Keratinocyte (primary cell): ENCODE measurements around the gene ITGA7. TPM values are rescaled to one million over a fixed set of nuclear protein-coding genes. Genes with fewer than 3 reads are reported as not detected.

ENCODE experiments used
- DNase-seq: peaks from one replicate; pipeline ENCODE4 v3.0.0-alpha.2; 2011; ENCODE audit warnings: low read depth, missing footprints, low spot score
- FAIRE-seq: peaks from 2 replicates; lab custom pipeline; 2011; peaks lifted over from hg19 to GRCh38; lab: Jason Lieb, UNC
- H2AFZ ChIP-seq: 2 replicates; pipeline ENCODE4 v1.6.0; 2012; ENCODE audit warnings: low read length, control low read depth, inconsistent platforms; ENCODE audit not compliant: control insufficient read depth
- H3K27ac ChIP-seq: 2 replicates; pipeline ENCODE4 v1.5.1; 2011; ENCODE audit warnings: low read length; ENCODE audit not compliant: control insufficient read depth, insufficient read depth
- H3K27me3 ChIP-seq: 3 replicates; pipeline ENCODE4 v1.6.0; 2011; ENCODE audit warnings: low read length; ENCODE audit not compliant: control insufficient read depth, insufficient read depth; ENCODE audit errors: extremely low read depth
- H3K36me3 ChIP-seq, 2 experiments: 2 replicates in 1 of 2; 3 replicates in 1 of 2; pipeline ENCODE4 v1.5.1; 2011; ENCODE audit warnings: low read length in 2 of 2, mild to moderate bottlenecking in 1 of 2; ENCODE audit not compliant: control insufficient read depth in 2 of 2, insufficient read depth in 2 of 2; ENCODE audit errors: extremely low read depth in 1 of 2
- H3K4me1 ChIP-seq: 3 replicates; pipeline ENCODE4 v1.5.1; 2011; ENCODE audit warnings: low read length; ENCODE audit not compliant: control insufficient read depth, insufficient read depth; ENCODE audit errors: extremely low read depth
- H3K4me2 ChIP-seq: 3 replicates; pipeline ENCODE4 v1.6.0; 2011; ENCODE audit warnings: low read depth, low read length; ENCODE audit not compliant: control insufficient read depth, insufficient read depth; ENCODE audit errors: extremely low read depth
- H3K4me3 ChIP-seq, 3 experiments: fragments of 200-600 bp in 1 of 3; sonication (generic) in 1 of 3; 2 replicates in 2 of 3; 3 replicates in 1 of 3; pipeline ENCODE4 v1.5.1; 2011 to 2016; ENCODE audit warnings: low read length in 3 of 3, mild to moderate bottlenecking in 3 of 3, control low read depth in 2 of 3, inconsistent platforms in 1 of 3, low read depth in 1 of 3, mixed read lengths in 1 of 3, mixed run types in 1 of 3, moderate library complexity in 1 of 3; ENCODE audit not compliant: control insufficient read depth in 2 of 3, insufficient read depth in 2 of 3; ENCODE audit errors: extremely low read depth in 1 of 3
- H3K79me2 ChIP-seq: 2 replicates; pipeline ENCODE4 v1.6.0; 2012; ENCODE audit warnings: low read length; ENCODE audit not compliant: control insufficient read depth, insufficient read depth
- H3K9ac ChIP-seq: 3 replicates; pipeline ENCODE4 v1.6.0; 2011; ENCODE audit warnings: low read length; ENCODE audit not compliant: control insufficient read depth, insufficient read depth; ENCODE audit errors: extremely low read depth
- H3K9me1 ChIP-seq: 3 replicates; pipeline ENCODE4 v1.6.0; 2011; ENCODE audit warnings: low read length; ENCODE audit not compliant: control insufficient read depth, insufficient read depth; ENCODE audit errors: extremely low read depth
- H3K9me3 ChIP-seq: 2 replicates; pipeline ENCODE4 v1.5.1; 2012; ENCODE audit warnings: low read depth, low read length; ENCODE audit not compliant: control insufficient read depth
- H4K20me1 ChIP-seq: 3 replicates; pipeline ENCODE4 v1.6.0; 2011; ENCODE audit warnings: low read length; ENCODE audit not compliant: control insufficient read depth, insufficient read depth; ENCODE audit errors: extremely low read depth
- CTCF ChIP-seq, 3 experiments: IDR thresholded peaks in 1 of 3; conservative IDR thresholded peaks in 1 of 3; optimal IDR thresholded peaks in 1 of 3; 2 replicates in 2 of 3; 3 replicates in 1 of 3; pipeline versions ENCODE3 to v1.5.1; 2011; ENCODE audit warnings: low read length in 3 of 3, mild to moderate bottlenecking in 3 of 3, moderate library complexity in 2 of 3, control low read depth in 1 of 3, inconsistent platforms in 1 of 3; ENCODE audit not compliant: insufficient read depth in 2 of 3; ENCODE audit errors: extremely low read depth in 1 of 3
- EZH2 ChIP-seq: IDR thresholded peaks from one replicate; pipeline ENCODE4 v1.6.1; 2012; ENCODE audit warnings: inconsistent platforms, mild to moderate bottlenecking, low read length, moderate library complexity
- dilution Hi-C: fragments of 300-500 bp; cut with MboI; formaldehyde crosslinking; loops from one replicate; pipeline ENCODE4 v1.7.0; 2020; ENCODE audit warnings: low sequenced_read_pairs; ENCODE audit not compliant: extremely low pct_ligation_motif_present
- polyA plus RNA-seq, 5 experiments: library from polyadenylated mRNA; depleted of rRNA in 3 of 5; stranded (reverse) in 3 of 5; stranded (forward) in 1 of 5; unstranded in 1 of 5; fragments of >200 nt; gene quantifications; 1 replicate in 1 of 5; 2 replicates in 3 of 5; 3 replicates in 1 of 5; pipeline versions ENCODE4 v1.2.1 to v1.2.3, GENCODE V29; 2011 to 2012; ENCODE audit warnings: missing spikeins in 2 of 5, low read depth in 1 of 5, low replicate concordance in 1 of 5

ITGA7 gene
- polyA plus RNA-seq, 1 donor (not counting 4 experiments of a cell fraction or from before 2014, with no cell fraction given): 0.04 TPM

GRCh38 chr12:55703901-55704761 is 3.6 kb downstream of the ITGA7 start:
- FAIRE-seq: no peak

GRCh38 chr12:55703288-55703687 is 4.4 kb downstream of the ITGA7 start:
- no peak for DNase-seq
- Histone ChIP-seq H3K27me3 (peaks cover 27% of the 10 kb centered on the region), H3K27ac (no peak overlapping the region), H3K9ac (no peak overlapping the region), H3K4me1 (peaks cover 3% of the 10 kb centered on the region), H3K9me1 (no peaks in the 10 kb centered on the region), H3K79me2 (no peaks in the 10 kb centered on the region), H3K4me2 (no peak overlapping the region), H3K36me3 (no peaks in the 10 kb centered on the region), H3K9me3 (no peaks in the 10 kb centered on the region), H3K4me3 (no peak overlapping the region), H4K20me1 (no peaks in the 10 kb centered on the region), H2AFZ (no peak overlapping the region)
- FAIRE-seq: no peak
- TF ChIP-seq CTCF (optimal IDR thresholded peaks at IDR 0.05 in 1 of 3, IDR thresholded peaks at IDR 0.05 in 1 of 3, conservative IDR thresholded peaks at IDR 0.05 in 1 of 3; ENCODE audit: extremely low read depth in 1 of 3, insufficient read depth in 2 of 3, low read length in 3 of 3) (no peak), EZH2 (no peak)
- dilution Hi-C loops: no loop called here

More at GRCh38 chr12:55703901-55704761, 3.6 kb downstream of the ITGA7 start:
- Histone ChIP-seq H3K79me2 (no peaks in the 10 kb centered on the region), H3K4me2 (no peak overlapping the region), H3K9me3 (no peaks in the 10 kb centered on the region), H3K4me3 (no peak overlapping the region), H3K9ac (no peak overlapping the region), H4K20me1 (no peaks in the 10 kb centered on the region), H3K27me3 (peaks cover 30% of the 10 kb centered on the region), H3K36me3 (no peaks in the 10 kb centered on the region), H3K4me1 (peaks cover 3% of the 10 kb centered on the region), H3K9me1 (no peaks in the 10 kb centered on the region), H3K27ac (no peak overlapping the region), H2AFZ (no peak overlapping the region)
- no peak for DNase-seq
- TF ChIP-seq EZH2 (no peak), CTCF (optimal IDR thresholded peaks at IDR 0.05 in 1 of 3, IDR thresholded peaks at IDR 0.05 in 1 of 3, conservative IDR thresholded peaks at IDR 0.05 in 1 of 3; ENCODE audit: extremely low read depth in 1 of 3, insufficient read depth in 2 of 3, low read length in 3 of 3) (no peak)
- dilution Hi-C loops: no loop called here
